Gastroesophageal sphincter (tissue), 3 donors: ENCODE results near the gene KCNJ9.

Source experiments
- EP300 ChIP-seq: sonication (generic); formaldehyde crosslinking; IDR thresholded peaks from one replicate; pipeline ENCODE4 v1.6.1; 2017; ENCODE audit warnings: antibody characterized with exemption, mild to moderate bottlenecking
- POLR2A ChIP-seq, 2 donors: fragments of 450-650 bp; IDR thresholded peaks; one replicate each; pipeline ENCODE4 v1.6.1; 2017; ENCODE audit warnings: antibody characterized with exemption in 2 of 2, mild to moderate bottlenecking in 2 of 2, moderate library complexity in 1 of 2
- POLR2AphosphoS5 ChIP-seq: sonication (generic); formaldehyde crosslinking; IDR thresholded peaks from one replicate; pipeline ENCODE4 v1.6.1; 2017; ENCODE audit warnings: antibody characterized with exemption
- TF ChIP-seq, protein P1 (sequence below), 4 experiments: fragments of 200-600 bp in 2 of 4; fragments of 450-650 bp in 2 of 4; sonication (generic) in 1 of 4; IDR thresholded peaks; one replicate each; pipeline ENCODE4 v1.5.1; 2017 to 2019; ENCODE audit warnings: antibody characterized with exemption in 4 of 4, mild to moderate bottlenecking in 2 of 4, moderate library complexity in 2 of 4

DNA sequence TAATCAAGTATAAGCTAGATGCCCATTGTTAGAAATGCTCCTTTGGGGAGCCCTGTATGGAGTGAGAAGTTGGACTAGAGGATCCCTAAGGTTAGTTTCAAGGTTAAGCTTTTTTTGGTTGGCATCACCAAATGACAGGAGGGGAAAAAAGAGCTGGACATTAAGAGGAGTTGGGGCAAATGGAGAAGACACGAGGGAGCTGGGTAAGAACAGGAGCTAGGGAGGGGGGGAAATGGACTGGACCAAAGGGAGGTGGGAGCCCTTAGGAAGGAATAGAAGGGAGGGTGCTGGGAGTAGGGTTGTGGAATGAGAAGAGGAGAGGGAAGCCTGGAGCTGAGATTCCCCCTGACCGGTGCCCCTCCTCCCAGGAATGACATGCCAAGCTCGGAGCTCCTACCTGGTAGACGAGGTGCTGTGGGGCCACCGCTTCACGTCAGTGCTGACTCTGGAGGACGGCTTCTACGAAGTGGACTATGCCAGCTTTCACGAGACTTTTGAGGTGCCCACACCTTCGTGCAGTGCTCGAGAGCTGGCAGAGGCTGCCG lies 5.9 kb downstream of the KCNJ9 start:
- TF ChIP-seq, protein P1, sequence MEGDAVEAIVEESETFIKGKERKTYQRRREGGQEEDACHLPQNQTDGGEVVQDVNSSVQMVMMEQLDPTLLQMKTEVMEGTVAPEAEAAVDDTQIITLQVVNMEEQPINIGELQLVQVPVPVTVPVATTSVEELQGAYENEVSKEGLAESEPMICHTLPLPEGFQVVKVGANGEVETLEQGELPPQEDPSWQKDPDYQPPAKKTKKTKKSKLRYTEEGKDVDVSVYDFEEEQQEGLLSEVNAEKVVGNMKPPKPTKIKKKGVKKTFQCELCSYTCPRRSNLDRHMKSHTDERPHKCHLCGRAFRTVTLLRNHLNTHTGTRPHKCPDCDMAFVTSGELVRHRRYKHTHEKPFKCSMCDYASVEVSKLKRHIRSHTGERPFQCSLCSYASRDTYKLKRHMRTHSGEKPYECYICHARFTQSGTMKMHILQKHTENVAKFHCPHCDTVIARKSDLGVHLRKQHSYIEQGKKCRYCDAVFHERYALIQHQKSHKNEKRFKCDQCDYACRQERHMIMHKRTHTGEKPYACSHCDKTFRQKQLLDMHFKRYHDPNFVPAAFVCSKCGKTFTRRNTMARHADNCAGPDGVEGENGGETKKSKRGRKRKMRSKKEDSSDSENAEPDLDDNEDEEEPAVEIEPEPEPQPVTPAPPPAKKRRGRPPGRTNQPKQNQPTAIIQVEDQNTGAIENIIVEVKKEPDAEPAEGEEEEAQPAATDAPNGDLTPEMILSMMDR (IDR thresholded peaks at IDR 0.05) = no peak
- TF ChIP-seq POLR2A (IDR thresholded peaks at IDR 0.05) = no peak
- no peak for TF ChIP-seq POLR2AphosphoS5
- no peak for TF ChIP-seq EP300
